HepG2 (cell line): Measurements from ENCODE around the gene PRSS58. TPM values are rescaled to one million over a fixed set of nuclear protein-coding genes. Genes with fewer than 3 reads are reported as not detected.

Source experiments
- polyA plus RNA-seq, 8 experiments: library from polyadenylated mRNA; depleted of rRNA in 3 of 8; stranded (reverse) in 7 of 8; unstranded in 1 of 8; fragments of >200 nt; fragmentation: Illumina TruSeq in 4 of 8; extraction: Trizol in 4 of 8; gene quantifications; 2 replicates each; pipeline versions ENCODE4 v1.2.1 to v1.2.3, GENCODE V29; 2011 to 2016; ENCODE audit warnings: low read depth in 4 of 8, missing spikeins in 1 of 8, mixed read lengths in 1 of 8; ENCODE audit not compliant: insufficient read depth in 1 of 8
- small RNA-seq, 3 experiments: library from RNA; depleted of rRNA; stranded (forward); fragments of <200 nt; gene quantifications; one replicate each; pipeline ENCODE3, GENCODE V24; 2012; ENCODE audit warnings: low read depth in 2 of 3, low replicate concordance in 1 of 3; ENCODE audit not compliant: insufficient read length in 3 of 3, insufficient read depth in 2 of 3
- total RNA-seq, 5 experiments: library from RNA; depleted of rRNA; stranded (reverse); fragments of >200 nt; fragmentation: Illumina TruSeq; extraction: Trizol; gene quantifications; 2 replicates each; pipeline ENCODE4 v1.2.3, GENCODE V29; 2016; ENCODE audit warnings: low read depth in 1 of 5

The PRSS58 gene
- total and polyA plus RNA-seq, 2 of the 13 experiments (the other 11 are each of a cell fraction or from before 2014, with no cell fraction given): not detected

Small RNA genes within 50 kb of the gene (small RNA-seq; reads per million reads assigned to genes)
- gene TRBV1: 0 reads per million in 3 experiments

Other genes with a start within 250 kb of the PRSS58 start
- gene MGAM2, start 146.3 kb downstream of the PRSS58 start, total RNA-seq (2016; rRNA removed; fragmentation: Illumina TruSeq; extraction: Trizol): not detected in 2 replicates
- 0.21 and 0.29 TPM in 2 replicates for gene MGAM2, start 146.3 kb downstream of the PRSS58 start, polyA plus RNA-seq (2011; rRNA removed)